ENCODE data around the gene COL9A2. TPM values are rescaled to one million over a fixed set of nuclear protein-coding genes. Genes with fewer than 3 reads are reported as not detected.

Gene COL9A2
- total and polyA plus RNA-seq, 2 donors (not counting 3 experiments of a cell fraction or from before 2014, with no cell fraction given): 0.64 to 0.69 TPM

GRCh38 chr1:40341491-40342380 lies 24.6 kb upstream of the COL9A2 start:
- ChIA-PET POLR2A (no interaction called here), CTCF (interaction anchor here (0.8 to 9.4 kb wide), 7 partner anchors 13 to 263 kb away, joined by 3 to 103 read pairs (median 5); partner anchors contain the start of gene COL9A2)
- no peak overlapping the region for H3K4me3 ChIP-seq (replicated peaks in 1 of 3; ENCODE audit: insufficient read depth in 1 of 3, low read depth in 1 of 3, low read length in 3 of 3)
- H4K20me1 ChIP-seq (replicated peaks; ENCODE audit: control insufficient read depth, extremely low read depth, insufficient read depth, low read length): no peaks in the 10 kb centered on the region
- no peaks in the 10 kb centered on the region for H3K9me3 ChIP-seq (replicated peaks; ENCODE audit: control insufficient read depth, insufficient read depth, low read length)
- no peak overlapping the region for H3K9ac ChIP-seq (replicated peaks; ENCODE audit: extremely low read depth, insufficient read depth, low read length)
- no peaks in the 10 kb centered on the region for H3K4me1 ChIP-seq (ENCODE audit: control insufficient read depth, extremely low read depth, insufficient read depth, low read length)
- DNase-seq (ENCODE audit: low read depth, low spot score) (no peak), FAIRE-seq (no peak)
- no peak overlapping the region for H2AFZ ChIP-seq (ENCODE audit: low read depth, low read length)
- TF ChIP-seq EZH2 (IDR thresholded peaks at IDR 0.05; ENCODE audit: borderline replicate concordance, low read depth, low read length, severe bottlenecking): no peak
- TF ChIP-seq POLR2A (IDR thresholded peaks at IDR 0.05; ENCODE audit: low read depth, low read length): no peak
- TF ChIP-seq GATA2 (IDR thresholded peaks at IDR 0.05; ENCODE audit: insufficient read depth, insufficient read length, low read depth, low read length): no peak
- TF ChIP-seq POLR2AphosphoS5 (IDR thresholded peaks at IDR 0.05; ENCODE audit: insufficient read depth, low read depth, low read length): no peak
- no peak for TF ChIP-seq JUN (IDR thresholded peaks at IDR 0.05; ENCODE audit: borderline replicate concordance, insufficient read depth, insufficient read length, low read depth)
- TF ChIP-seq MAX (IDR thresholded peaks at IDR 0.05; ENCODE audit: insufficient read depth, insufficient read length): no peak
- no peak for TF ChIP-seq CTCF (IDR thresholded peaks at IDR 0.05; ENCODE audit: extremely low read depth in 1 of 2, insufficient read depth in 1 of 2, low read depth in 1 of 2, low read length in 2 of 2)
- TF ChIP-seq FOS (IDR thresholded peaks at IDR 0.05; ENCODE audit: borderline replicate concordance, insufficient read depth, low read length): no peak
- no peak for TF ChIP-seq MYC (IDR thresholded peaks at IDR 0.05; ENCODE audit: low read depth, low read length)
- no peaks in the 10 kb centered on the region for H3K36me3 ChIP-seq (ENCODE audit: control insufficient read depth in 2 of 2, extremely low read depth in 1 of 2, insufficient read depth in 2 of 2, low read length in 2 of 2)
- intact Hi-C loops (cut with micrococcal nuclease) (no loop called here), dilution Hi-C loops (cut with MboI; ENCODE audit: extremely low pct_ligation_motif_present, low sequenced_read_pairs) (no loop called here)
- H3K4me2 ChIP-seq (ENCODE audit: insufficient read depth, low read length): no peak overlapping the region
- H3K9me1 ChIP-seq (replicated peaks; ENCODE audit: control insufficient read depth, extremely low read depth, insufficient read depth, low read length): no peaks in the 10 kb centered on the region
- peaks cover 0 to 7% of the 10 kb centered on the region in 2 experiments for H3K27me3 ChIP-seq (ENCODE audit: control insufficient read depth in 2 of 2, insufficient read depth in 2 of 2, low read length in 2 of 2)
- no TSS peak for BruUV-seq (replicated peaks)
- H3K79me2 ChIP-seq (ENCODE audit: control insufficient read depth, insufficient read depth, low read length): no peaks in the 10 kb centered on the region
- no peak overlapping the region for H3K27ac ChIP-seq (ENCODE audit: insufficient read depth, low read depth, low read length)
